Purkinje cell (primary cell): ENCODE data around the gene PTTG1IP2. TPM values are rescaled to one million over a fixed set of nuclear protein-coding genes. Genes with fewer than 3 reads are reported as not detected.

ENCODE experiments used
- polyA plus RNA-seq: library from polyadenylated mRNA; unstranded; fragments of >200 nt; fragmentation: Nextera tagmentation; gene quantifications from 2 replicates; pipeline ENCODE4 v1.2.1, GENCODE V29; 2014

PTTG1IP2 gene
- 1.3 TPM in 1 of 2 replicates, not detected in the other for polyA plus RNA-seq

DNA sequence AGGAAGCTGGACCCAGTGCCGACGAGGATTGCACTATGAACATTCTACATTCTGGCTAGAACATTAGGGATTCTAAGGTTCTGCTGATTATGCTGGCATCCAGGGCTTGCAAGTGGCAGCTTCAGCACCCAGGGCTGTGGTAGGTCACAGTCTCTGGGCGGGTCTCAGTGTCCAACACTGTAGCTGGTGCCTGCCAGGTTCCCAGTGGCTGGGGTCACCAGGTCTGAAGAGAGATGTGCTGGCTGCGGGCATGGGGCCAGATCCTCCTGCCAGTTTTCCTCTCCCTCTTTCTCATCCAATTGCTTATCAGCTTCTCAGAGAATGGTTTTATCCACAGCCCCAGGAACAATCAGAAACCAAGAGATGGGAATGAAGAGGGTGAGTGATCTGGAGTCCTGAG lies at the start of gene PTTG1IP2:
TSS of gene PTTG1IP2 (plus strand) at position 86 of the 400 bp plus-strand sequence. CDS start at position 234, 148 bp downstream.

Other genes starting within 250 kb of the PTTG1IP2 start
- gene CFAP69, start 224.5 kb upstream of the PTTG1IP2 start, polyA plus RNA-seq, result 6.6 and 11.6 TPM in 2 replicates
- gene FAM237B, start 148.3 kb upstream of the PTTG1IP2 start, polyA plus RNA-seq, result not detected in 2 replicates
- 40.8 and 50.1 TPM in 2 replicates for gene GTPBP10, start 122.9 kb upstream of the PTTG1IP2 start, polyA plus RNA-seq
- gene CLDN12, start 66.2 kb upstream of the PTTG1IP2 start, polyA plus RNA-seq, result 111 and 117 TPM in 2 replicates
- 98.2 and 105 TPM in 2 replicates for gene CDK14, start 126.7 kb downstream of the PTTG1IP2 start, polyA plus RNA-seq